ENCODE measurements around the gene GRAP2.

Gene GRAP2

DNA sequence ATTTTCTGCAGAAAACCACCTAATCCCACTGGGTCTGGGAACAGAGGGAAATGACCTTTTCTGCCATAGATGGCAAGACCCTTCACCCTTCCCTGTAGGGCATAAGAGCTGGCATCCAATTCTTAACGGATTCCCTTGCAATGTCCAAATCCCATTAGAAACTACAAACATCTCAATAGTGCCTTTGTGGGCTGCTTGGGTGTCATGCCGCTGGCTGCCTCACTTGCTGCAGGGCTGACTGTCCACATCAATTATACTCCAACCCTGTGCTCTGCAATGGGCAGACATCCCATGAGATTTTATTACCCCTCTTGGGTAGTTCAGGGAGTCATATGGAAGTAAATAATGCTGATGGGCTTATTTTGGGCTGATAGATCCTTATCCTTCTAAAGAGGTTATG, 7.3 kb downstream of the GRAP2 start:
- Histone ChIP-seq H3K27me3 (ENCODE audit: insufficient read depth, low read length, poor library complexity, severe bottlenecking) (no peaks in the 10 kb centered on the region), H2AFZ (ENCODE audit: low read length) (no peak overlapping the region), H3K4me3 (ENCODE audit: low read length, poor library complexity, severe bottlenecking) (peak overlapping the region; percentile 76), H3K36me3 (ENCODE audit: insufficient read depth, low read length) (peaks cover 7% of the 10 kb centered on the region; the same call in 1 of the 2 replicates), H4K20me1 (ENCODE audit: insufficient read depth, low read length, poor library complexity, severe bottlenecking) (peaks cover 58% of the 10 kb centered on the region), H3K4me1 (ENCODE audit: insufficient read depth, low read length, poor library complexity, severe bottlenecking) (peaks cover 75% of the 10 kb centered on the region), H3K4me2 (ENCODE audit: low read depth, low read length, poor library complexity, severe bottlenecking) (peak overlapping the region; percentile 94), H3K9ac (ENCODE audit: low read depth, low read length, poor library complexity, severe bottlenecking) (peak overlapping the region; percentile 96), H3K79me2 (ENCODE audit: insufficient read depth, low read length) (peaks cover 100% of the 10 kb centered on the region), H3F3A (ENCODE audit: low read depth) (no peaks in the 10 kb centered on the region), H3K9me2 (replicated peaks; ENCODE audit: low read depth, low read length) (no peaks in the 10 kb centered on the region), H3K9me3 (ENCODE audit: insufficient read depth, low read depth, low read length) (no peaks in the 10 kb centered on the region)
- TF ChIP-seq, protein P1, sequence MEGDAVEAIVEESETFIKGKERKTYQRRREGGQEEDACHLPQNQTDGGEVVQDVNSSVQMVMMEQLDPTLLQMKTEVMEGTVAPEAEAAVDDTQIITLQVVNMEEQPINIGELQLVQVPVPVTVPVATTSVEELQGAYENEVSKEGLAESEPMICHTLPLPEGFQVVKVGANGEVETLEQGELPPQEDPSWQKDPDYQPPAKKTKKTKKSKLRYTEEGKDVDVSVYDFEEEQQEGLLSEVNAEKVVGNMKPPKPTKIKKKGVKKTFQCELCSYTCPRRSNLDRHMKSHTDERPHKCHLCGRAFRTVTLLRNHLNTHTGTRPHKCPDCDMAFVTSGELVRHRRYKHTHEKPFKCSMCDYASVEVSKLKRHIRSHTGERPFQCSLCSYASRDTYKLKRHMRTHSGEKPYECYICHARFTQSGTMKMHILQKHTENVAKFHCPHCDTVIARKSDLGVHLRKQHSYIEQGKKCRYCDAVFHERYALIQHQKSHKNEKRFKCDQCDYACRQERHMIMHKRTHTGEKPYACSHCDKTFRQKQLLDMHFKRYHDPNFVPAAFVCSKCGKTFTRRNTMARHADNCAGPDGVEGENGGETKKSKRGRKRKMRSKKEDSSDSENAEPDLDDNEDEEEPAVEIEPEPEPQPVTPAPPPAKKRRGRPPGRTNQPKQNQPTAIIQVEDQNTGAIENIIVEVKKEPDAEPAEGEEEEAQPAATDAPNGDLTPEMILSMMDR (conservative IDR thresholded peaks at IDR 0.05; ENCODE audit: low read length): no peak
- no peak for TF ChIP-seq EZH2phosphoT487 (IDR thresholded peaks at IDR 0.05; ENCODE audit: borderline replicate concordance)

DNA sequence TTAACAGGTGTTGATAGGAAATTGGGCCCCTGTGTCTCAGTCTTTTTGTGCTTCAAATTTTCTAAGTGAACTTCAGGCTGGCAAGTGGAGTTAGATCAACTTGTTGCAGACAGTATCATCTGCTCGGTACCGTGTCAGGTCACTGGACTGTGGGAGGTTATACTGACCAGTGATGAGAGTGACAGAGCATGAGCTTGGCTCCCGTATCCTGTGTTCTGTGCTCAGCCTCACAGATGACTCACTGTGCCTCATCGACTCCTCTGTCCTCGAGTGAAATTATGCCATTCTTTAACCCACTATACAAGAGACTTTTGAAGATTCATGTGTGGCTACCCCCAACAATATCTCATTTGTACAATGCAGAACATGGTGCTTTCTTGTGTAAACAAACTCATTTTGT, 7.9 kb downstream of the GRAP2 start:
- peaks cover 100% of the 10 kb centered on the region for H3K79me2 ChIP-seq (ENCODE audit: insufficient read depth, low read length)
- no peak overlapping the region for H2AFZ ChIP-seq (ENCODE audit: low read length)
- peak overlapping the region; percentile 76 for H3K4me3 ChIP-seq (ENCODE audit: low read length, poor library complexity, severe bottlenecking)
- TF ChIP-seq, protein P1 (conservative IDR thresholded peaks at IDR 0.05; ENCODE audit: low read length): no peak
- no peak for TF ChIP-seq EZH2phosphoT487 (IDR thresholded peaks at IDR 0.05; ENCODE audit: borderline replicate concordance)
- no peaks in the 10 kb centered on the region for H3K9me3 ChIP-seq (ENCODE audit: insufficient read depth, low read depth, low read length)
- peaks cover 63% of the 10 kb centered on the region for H4K20me1 ChIP-seq (ENCODE audit: insufficient read depth, low read length, poor library complexity, severe bottlenecking)
- peaks cover 7% of the 10 kb centered on the region; the same call in 1 of the 2 replicates for H3K36me3 ChIP-seq (ENCODE audit: insufficient read depth, low read length)
- peaks cover 81% of the 10 kb centered on the region for H3K4me1 ChIP-seq (ENCODE audit: insufficient read depth, low read length, poor library complexity, severe bottlenecking)
- H3K27me3 ChIP-seq (ENCODE audit: insufficient read depth, low read length, poor library complexity, severe bottlenecking): no peaks in the 10 kb centered on the region
- H3K9ac ChIP-seq (ENCODE audit: low read depth, low read length, poor library complexity, severe bottlenecking): peak overlapping the region; percentile 96
- peak overlapping the region; percentile 94 for H3K4me2 ChIP-seq (ENCODE audit: low read depth, low read length, poor library complexity, severe bottlenecking)
- no peaks in the 10 kb centered on the region for H3F3A ChIP-seq (ENCODE audit: low read depth)
- H3K9me2 ChIP-seq (replicated peaks; ENCODE audit: low read depth, low read length): no peaks in the 10 kb centered on the region

DNA sequence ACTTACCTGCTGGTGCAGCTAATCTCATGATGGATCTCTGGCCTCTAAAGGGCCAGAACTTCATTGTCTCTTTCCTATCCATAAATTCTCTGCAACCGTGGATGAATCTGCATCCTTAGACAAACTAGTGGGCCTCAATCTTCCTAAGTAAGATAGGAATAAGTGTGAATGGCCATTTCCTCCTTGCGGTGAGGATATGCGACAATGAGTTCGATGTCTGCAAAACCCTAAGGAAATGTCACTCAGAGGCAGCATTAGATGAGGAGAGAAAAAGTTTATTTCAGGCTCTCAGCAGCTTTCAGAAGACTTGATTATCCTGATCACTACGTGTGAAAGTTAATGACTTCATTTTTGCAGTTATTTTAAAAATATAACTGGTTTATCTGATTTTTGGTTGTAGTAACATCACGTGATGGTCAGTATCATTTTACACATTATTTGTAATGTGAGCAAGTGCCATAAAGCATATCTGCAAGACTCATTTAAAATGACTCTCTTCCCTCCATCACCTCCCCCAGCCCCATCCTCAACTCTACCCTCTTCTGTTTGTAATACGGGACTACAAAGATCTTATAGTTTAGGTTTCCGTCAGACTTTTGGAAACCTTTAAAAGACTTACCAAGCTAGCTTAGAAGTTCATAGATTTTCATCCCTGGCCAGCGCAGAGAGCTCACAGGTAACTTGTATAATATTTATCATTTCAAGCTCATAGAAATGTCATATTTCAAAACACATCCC, 10.2 kb downstream of the GRAP2 start:
- Histone ChIP-seq H3K4me3 (ENCODE audit: low read length, poor library complexity, severe bottlenecking) (peak overlapping the region; percentile 43), H4K20me1 (ENCODE audit: insufficient read depth, low read length, poor library complexity, severe bottlenecking) (peaks cover 81% of the 10 kb centered on the region), H3K9me2 (replicated peaks; ENCODE audit: low read depth, low read length) (no peaks in the 10 kb centered on the region), H3K9ac (ENCODE audit: low read depth, low read length, poor library complexity, severe bottlenecking) (peak overlapping the region; percentile 31), H3K9me3 (ENCODE audit: insufficient read depth, low read depth, low read length) (no peaks in the 10 kb centered on the region), H2AFZ (ENCODE audit: low read length) (no peak overlapping the region), H3K79me2 (ENCODE audit: insufficient read depth, low read length) (peaks cover 99% of the 10 kb centered on the region), H3K27me3 (ENCODE audit: insufficient read depth, low read length, poor library complexity, severe bottlenecking) (no peaks in the 10 kb centered on the region), H3K4me2 (ENCODE audit: low read depth, low read length, poor library complexity, severe bottlenecking) (peak overlapping the region; percentile 94), H3K36me3 (ENCODE audit: insufficient read depth, low read length) (peaks cover 19% of the 10 kb centered on the region; the same call in 1 of the 2 replicates), H3F3A (ENCODE audit: low read depth) (no peaks in the 10 kb centered on the region), H3K4me1 (ENCODE audit: insufficient read depth, low read length, poor library complexity, severe bottlenecking) (peaks cover 83% of the 10 kb centered on the region)
- no peak for TF ChIP-seq EZH2phosphoT487 (IDR thresholded peaks at IDR 0.05; ENCODE audit: borderline replicate concordance)
- TF ChIP-seq, protein P1 (conservative IDR thresholded peaks at IDR 0.05; ENCODE audit: low read length): no peak

Measured in Loucy (cell line).